GM12878 (cell line): Measurements from ENCODE around the gene RPS6KL1. TPM values are rescaled to one million over a fixed set of nuclear protein-coding genes. Genes with fewer than 3 reads are reported as not detected.

Source experiments
- BACH1 ChIP-seq: fragments of 450-650 bp; IDR thresholded peaks from 2 replicates; pipeline ENCODE4 v1.6.1; 2017; ENCODE audit warnings: mild to moderate bottlenecking, borderline replicate concordance
- BHLHE40 ChIP-seq, 2 experiments: fragments of 450-650 bp in 1 of 2; IDR thresholded peaks; 2 replicates each; pipeline ENCODE4 v1.6.1; 2011 to 2017; ENCODE audit warnings: low read depth in 2 of 2, borderline replicate concordance in 1 of 2, improper control_type of control experiment in 1 of 2, low read length in 1 of 2, mild to moderate bottlenecking in 1 of 2
- LARP7 ChIP-seq: fragments of 450-650 bp; IDR thresholded peaks from 2 replicates; pipeline ENCODE4 v1.6.1; 2017; ENCODE audit warnings: mild to moderate bottlenecking
- RAD21 ChIP-seq: IDR thresholded peaks from 2 replicates; pipeline ENCODE4 v1.6.1; 2011; ENCODE audit warnings: mild to moderate bottlenecking, low read depth, low read length, moderate library complexity; ENCODE audit not compliant: insufficient read depth
- SMAD1 ChIP-seq: fragments of 450-650 bp; IDR thresholded peaks from 2 replicates; pipeline ENCODE4 v1.6.1; 2018; ENCODE audit warnings: mild to moderate bottlenecking, low read depth; ENCODE audit not compliant: partially characterized antibody
- YY1 ChIP-seq: IDR thresholded peaks from 2 replicates; pipeline ENCODE4 v1.6.1; 2011; ENCODE audit warnings: low read depth, mild to moderate bottlenecking, low read length
- polyA plus RNA-seq, 11 experiments: library from polyadenylated mRNA; depleted of rRNA in 4 of 11; unstranded in 6 of 11; stranded (reverse) in 5 of 11; fragments of >200 nt; fragmentation: Nextera tagmentation in 4 of 11; fragmentation: Illumina TruSeq in 1 of 11; extraction: Ambion mirVana in 4 of 11; extraction: Trizol in 1 of 11; gene quantifications; 1 replicate in 1 of 11; 2 replicates in 10 of 11; pipeline versions ENCODE4 v1.2.1 to v1.2.3, GENCODE V29; 2011 to 2016; ENCODE audit warnings: inconsistent platforms in 2 of 11, missing spikeins in 2 of 11, low read depth in 1 of 11
- total RNA-seq, 4 experiments: library from RNA; depleted of rRNA in 3 of 4; stranded (reverse); fragments of >200 nt in 3 of 4; fragmentation: Illumina TruSeq in 1 of 4; extraction: Trizol in 1 of 4; gene quantifications; 2 replicates each; pipeline versions ENCODE4 v1.2.1 to v1.2.3, GENCODE V29; 2013 to 2021
- TF ChIP-seq, protein P1 (sequence below): IDR thresholded peaks from 2 replicates; pipeline ENCODE4 v1.6.1; 2012; ENCODE audit warnings: low read depth, low read length, improper control_type of control experiment
- TF ChIP-seq, protein P2 (sequence below): IDR thresholded peaks from 2 replicates; pipeline ENCODE4 v1.6.1; 2011; ENCODE audit warnings: mild to moderate bottlenecking, low read depth, low read length, moderate library complexity; ENCODE audit not compliant: insufficient replicate concordance
- TF ChIP-seq, protein P3 (sequence below): fragments of 450-650 bp; IDR thresholded peaks from 2 replicates; pipeline ENCODE4 v1.6.1; 2016; ENCODE audit warnings: mild to moderate bottlenecking
- TF ChIP-seq, protein P4 (sequence below): IDR thresholded peaks from 2 replicates; pipeline ENCODE4 v1.6.1; 2011; ENCODE audit warnings: borderline replicate concordance, low read depth, mild to moderate bottlenecking, moderate library complexity, low read length; ENCODE audit not compliant: insufficient read depth, poor library complexity, severe bottlenecking
- TF ChIP-seq, protein P5 (sequence below): fragments of 450-650 bp; IDR thresholded peaks from 2 replicates; pipeline ENCODE4 v1.6.1; 2014; ENCODE audit warnings: mild to moderate bottlenecking

The RPS6KL1 gene
- total and polyA plus RNA-seq, 10 of the 15 experiments (the other 5 are each of a cell fraction or from before 2014, with no cell fraction given) = 0.04 to 4.2 (median 2.0) TPM

DNA sequence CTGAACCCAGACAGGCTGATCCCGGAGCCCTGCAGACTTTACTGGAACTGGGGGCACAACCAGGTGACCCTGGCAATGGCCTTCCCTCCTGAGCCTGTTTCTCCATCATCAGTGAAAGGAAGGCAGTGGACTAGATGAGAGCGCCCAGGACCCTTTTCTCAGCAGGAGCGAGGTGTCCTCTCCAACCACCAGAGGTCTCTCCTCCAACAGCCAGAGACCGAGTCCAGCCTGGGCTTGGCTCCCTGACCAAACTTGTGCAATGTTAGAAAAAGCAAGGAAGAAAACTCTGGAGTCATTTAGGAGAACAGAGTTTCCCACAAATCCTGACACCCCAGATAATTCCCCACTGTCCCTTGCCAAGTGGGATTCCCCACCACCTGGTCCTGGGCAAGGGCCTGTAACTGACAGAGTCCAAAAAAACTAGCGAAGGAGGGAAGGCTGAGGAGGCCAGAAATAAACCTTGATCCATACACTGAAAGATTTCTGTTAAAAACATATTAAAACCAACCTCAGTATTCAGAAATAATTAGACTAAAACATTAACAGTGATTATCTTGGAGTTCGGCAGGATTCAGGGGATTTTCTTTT is 9.0 kb downstream of the RPS6KL1 start (continued):
- TF ChIP-seq BHLHE40 (IDR thresholded peaks at IDR 0.05; ENCODE audit: borderline replicate concordance in 1 of 2, low read depth in 2 of 2, low read length in 1 of 2) (no peak), YY1 (0 out of 2 replicates have a peak, but pooled peaks have one; percentile 37), LARP7 (no peak), SMAD1 (no peak), RAD21 (peak; percentile 76), BACH1 (no peak)
- TF ChIP-seq, protein P1, sequence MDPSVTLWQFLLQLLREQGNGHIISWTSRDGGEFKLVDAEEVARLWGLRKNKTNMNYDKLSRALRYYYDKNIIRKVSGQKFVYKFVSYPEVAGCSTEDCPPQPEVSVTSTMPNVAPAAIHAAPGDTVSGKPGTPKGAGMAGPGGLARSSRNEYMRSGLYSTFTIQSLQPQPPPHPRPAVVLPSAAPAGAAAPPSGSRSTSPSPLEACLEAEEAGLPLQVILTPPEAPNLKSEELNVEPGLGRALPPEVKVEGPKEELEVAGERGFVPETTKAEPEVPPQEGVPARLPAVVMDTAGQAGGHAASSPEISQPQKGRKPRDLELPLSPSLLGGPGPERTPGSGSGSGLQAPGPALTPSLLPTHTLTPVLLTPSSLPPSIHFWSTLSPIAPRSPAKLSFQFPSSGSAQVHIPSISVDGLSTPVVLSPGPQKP = no peak
- TF ChIP-seq, protein P2, sequence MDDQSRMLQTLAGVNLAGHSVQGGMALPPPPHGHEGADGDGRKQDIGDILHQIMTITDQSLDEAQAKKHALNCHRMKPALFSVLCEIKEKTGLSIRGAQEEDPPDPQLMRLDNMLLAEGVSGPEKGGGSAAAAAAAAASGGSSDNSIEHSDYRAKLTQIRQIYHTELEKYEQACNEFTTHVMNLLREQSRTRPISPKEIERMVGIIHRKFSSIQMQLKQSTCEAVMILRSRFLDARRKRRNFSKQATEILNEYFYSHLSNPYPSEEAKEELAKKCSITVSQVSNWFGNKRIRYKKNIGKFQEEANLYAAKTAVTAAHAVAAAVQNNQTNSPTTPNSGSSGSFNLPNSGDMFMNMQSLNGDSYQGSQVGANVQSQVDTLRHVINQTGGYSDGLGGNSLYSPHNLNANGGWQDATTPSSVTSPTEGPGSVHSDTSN = no peak
- TF ChIP-seq, protein P3, sequence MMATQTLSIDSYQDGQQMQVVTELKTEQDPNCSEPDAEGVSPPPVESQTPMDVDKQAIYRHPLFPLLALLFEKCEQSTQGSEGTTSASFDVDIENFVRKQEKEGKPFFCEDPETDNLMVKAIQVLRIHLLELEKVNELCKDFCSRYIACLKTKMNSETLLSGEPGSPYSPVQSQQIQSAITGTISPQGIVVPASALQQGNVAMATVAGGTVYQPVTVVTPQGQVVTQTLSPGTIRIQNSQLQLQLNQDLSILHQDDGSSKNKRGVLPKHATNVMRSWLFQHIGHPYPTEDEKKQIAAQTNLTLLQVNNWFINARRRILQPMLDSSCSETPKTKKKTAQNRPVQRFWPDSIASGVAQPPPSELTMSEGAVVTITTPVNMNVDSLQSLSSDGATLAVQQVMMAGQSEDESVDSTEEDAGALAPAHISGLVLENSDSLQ = no peak
- TF ChIP-seq, protein P4, sequence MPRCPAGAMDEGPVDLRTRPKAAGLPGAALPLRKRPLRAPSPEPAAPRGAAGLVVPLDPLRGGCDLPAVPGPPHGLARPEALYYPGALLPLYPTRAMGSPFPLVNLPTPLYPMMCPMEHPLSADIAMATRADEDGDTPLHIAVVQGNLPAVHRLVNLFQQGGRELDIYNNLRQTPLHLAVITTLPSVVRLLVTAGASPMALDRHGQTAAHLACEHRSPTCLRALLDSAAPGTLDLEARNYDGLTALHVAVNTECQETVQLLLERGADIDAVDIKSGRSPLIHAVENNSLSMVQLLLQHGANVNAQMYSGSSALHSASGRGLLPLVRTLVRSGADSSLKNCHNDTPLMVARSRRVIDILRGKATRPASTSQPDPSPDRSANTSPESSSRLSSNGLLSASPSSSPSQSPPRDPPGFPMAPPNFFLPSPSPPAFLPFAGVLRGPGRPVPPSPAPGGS = no peak
- TF ChIP-seq, protein P5, sequence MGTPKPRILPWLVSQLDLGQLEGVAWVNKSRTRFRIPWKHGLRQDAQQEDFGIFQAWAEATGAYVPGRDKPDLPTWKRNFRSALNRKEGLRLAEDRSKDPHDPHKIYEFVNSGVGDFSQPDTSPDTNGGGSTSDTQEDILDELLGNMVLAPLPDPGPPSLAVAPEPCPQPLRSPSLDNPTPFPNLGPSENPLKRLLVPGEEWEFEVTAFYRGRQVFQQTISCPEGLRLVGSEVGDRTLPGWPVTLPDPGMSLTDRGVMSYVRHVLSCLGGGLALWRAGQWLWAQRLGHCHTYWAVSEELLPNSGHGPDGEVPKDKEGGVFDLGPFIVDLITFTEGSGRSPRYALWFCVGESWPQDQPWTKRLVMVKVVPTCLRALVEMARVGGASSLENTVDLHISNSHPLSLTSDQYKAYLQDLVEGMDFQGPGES = no peak
